HG03520 (cell line): Measurements from ENCODE around the gene FMNL3.
"Not testable (repeated sequence)": the region's sequence is repeated elsewhere in the genome, so short reads cannot be mapped to it uniquely, and the experiment has no call there.

Source experiments
- ATAC-seq: cut with Tn5 transposase; IDR thresholded peaks from one replicate; pipeline ENCODE4 v1.9.1; 2021; ENCODE audit warnings: mild to moderate bottlenecking, moderate library complexity; ENCODE audit not compliant: unreplicated experiment

Gene FMNL3

DNA sequence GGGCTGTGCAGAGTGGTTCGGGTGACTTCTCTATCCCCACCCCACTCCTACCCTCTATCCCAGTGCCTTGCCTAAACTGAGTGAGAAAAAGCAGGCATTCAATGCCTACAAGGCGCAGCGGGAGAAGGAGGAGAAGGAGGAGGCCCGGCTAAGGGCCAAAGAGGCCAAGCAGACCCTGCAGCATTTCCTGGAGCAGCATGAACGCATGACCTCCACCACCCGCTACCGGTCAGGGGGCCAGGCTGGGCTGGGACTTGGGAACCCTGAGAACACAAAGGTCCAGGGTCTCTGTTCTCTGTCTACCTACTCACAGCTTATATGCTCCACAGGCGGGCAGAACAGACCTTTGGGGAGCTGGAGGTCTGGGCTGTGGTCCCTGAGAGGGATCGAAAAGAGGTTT is 72.2 kb downstream of the FMNL3 start:
- ATAC-seq: no peak

DNA sequence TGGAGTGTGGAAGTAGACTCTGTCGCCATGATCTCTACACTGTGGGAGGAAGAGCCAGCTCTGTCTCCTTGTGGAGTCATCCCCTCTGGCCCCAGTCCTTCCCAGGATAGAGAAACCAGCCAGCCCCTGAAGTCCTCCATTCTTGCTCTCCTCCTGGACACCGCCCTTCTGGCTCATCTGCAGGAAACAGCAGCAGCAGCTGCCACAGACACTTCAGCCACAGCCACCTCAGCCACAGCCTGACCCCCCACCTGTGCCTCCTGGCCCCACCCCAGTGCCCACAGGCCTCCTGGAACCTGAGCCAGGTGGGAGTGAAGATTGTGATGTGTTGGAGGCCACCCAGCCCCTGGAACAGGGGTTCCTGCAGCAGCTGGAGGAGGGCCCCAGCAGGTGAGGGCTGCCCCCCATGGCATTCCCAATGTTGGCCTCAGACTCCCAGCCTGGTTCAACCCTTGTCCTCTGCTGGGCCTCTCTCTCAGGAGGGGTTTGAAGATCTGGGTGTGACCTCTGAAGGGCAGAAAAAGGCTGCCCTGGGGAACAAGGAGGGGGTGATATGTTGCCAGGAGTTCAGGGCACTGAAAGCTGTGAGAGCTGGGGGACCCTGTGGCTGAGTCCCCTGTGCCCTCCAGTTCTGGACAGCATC is 73.4 kb downstream of the FMNL3 start:
- ATAC-seq: no peak

DNA sequence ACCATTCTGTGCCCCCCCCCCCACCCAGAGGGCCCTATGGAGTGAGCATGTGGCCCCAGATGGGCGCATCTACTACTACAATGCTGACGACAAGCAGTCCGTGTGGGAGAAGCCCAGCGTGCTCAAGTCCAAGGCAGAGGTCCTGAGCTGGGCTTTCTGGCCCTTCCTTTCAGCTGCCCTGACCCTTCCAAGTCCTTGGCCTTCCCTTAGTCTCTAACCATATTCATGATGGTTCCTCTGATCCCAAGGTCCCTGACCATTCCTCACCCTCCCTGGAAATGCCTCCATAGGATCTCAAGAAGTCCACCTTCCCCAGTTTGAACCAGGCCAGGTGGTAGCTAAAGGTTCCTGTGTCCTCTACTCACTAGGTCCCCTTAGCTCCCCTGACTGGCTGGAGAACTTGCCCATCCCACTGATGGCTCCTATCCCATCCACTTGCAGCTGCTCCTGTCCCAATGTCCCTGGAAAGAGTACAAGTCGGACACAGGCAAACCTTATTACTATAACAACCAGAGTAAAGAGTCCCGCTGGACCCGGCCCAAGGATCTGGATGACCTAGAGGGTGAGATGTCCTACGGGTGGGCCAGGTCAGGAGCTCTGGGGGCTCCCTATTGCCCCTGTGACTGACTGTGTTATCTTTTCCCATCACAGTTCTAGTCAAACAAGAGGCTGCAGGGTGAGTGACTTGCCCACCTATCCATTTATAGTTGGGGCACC is 74.1 kb downstream of the FMNL3 start:
- ATAC-seq: no peak

DNA sequence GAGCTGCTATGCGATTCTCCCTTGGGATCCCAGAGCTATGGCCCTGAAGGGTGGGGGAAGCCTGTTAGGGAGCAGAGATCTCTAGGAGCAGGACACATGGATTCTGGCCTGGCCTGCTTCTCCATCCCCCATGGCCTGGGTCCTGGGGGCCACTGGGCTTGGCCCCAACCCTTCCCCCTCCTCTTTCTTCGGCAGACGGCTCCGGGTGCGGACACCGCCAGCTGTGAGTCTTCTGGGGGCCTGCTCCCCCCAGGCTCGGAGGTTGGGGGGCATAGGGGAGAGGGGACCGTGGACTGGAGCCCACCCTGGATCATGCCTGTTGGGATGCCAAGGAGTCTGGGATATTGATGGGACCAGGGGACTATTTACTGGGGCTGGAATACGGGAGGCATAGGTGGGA is 74.8 kb downstream of the FMNL3 start:
- ATAC-seq: no peak

DNA sequence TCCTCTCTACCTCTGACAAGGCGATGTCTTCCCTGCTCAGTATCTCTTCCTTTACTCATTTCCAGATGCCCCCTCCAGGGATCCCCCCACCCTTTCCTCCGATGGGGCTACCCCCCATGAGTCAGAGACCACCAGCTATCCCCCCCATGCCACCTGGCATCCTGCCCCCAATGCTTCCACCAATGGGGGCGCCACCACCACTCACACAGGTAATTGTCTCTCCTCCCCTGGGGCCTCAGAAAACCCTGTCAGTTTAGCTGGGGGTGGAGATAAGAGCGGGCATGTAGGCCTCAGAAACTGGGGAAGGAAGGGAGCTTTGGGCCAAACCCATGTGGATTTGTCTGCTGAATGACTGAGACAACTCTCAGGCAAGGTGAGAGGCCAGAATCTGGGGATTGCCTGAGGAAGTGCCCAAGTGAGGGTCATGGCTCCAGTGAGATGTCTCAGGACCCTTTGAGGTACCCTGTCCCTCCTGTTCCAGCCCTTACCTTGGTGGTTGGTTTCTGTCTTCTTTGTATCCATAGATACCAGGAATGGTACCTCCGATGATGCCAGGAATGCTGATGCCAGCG is 75.8 kb downstream of the FMNL3 start:
- no peak for ATAC-seq

DNA sequence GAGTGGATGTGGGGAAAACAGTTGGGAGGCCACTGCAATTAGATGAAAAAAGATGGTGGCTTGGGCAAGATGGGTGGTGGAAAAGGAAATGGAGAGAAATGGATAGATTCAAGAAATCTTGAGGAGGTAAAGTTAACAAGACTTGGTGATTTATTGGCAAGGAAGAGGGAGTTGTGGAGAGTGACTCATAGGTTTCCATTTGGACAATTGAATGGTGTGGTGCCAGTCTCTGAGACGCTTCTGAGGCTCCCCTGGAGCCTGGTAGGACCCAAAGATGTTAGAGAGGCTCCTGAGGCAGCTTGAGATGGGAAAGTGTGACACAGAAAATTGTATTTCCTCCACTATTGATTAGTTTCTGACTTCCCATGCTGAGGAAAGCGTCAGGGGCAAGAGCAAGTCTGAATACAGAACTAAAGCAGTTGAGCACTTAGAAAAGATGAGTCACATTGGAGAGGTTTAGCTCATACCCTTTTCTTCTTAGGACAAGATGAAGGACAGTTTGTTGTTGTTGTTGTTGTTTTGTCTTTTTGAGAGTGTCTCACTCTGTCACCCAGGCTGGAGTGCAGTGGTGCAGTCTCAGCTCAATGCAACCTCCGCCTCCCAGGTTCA is 79.3 kb downstream of the FMNL3 start:
- ATAC-seq: no peak

DNA sequence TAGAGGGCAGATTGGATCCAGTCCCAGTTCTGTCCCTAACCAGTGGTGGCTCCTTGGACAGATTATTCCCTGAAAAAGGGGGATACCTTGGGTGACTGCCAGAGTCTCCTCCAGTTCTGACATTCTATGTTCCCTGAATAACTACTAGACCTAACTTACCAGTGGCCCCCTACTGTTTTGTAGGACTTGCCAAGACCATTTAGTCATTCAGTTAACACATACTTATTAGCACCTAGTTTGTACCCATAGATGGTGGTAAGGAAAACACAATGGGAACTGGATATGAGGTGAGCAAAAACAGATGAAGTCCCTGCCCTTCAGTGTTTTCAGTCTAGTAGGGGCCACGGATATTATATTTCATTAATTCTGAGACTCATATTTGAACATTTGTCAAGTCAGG is 80.4 kb downstream of the FMNL3 start:
- no peak for ATAC-seq

DNA sequence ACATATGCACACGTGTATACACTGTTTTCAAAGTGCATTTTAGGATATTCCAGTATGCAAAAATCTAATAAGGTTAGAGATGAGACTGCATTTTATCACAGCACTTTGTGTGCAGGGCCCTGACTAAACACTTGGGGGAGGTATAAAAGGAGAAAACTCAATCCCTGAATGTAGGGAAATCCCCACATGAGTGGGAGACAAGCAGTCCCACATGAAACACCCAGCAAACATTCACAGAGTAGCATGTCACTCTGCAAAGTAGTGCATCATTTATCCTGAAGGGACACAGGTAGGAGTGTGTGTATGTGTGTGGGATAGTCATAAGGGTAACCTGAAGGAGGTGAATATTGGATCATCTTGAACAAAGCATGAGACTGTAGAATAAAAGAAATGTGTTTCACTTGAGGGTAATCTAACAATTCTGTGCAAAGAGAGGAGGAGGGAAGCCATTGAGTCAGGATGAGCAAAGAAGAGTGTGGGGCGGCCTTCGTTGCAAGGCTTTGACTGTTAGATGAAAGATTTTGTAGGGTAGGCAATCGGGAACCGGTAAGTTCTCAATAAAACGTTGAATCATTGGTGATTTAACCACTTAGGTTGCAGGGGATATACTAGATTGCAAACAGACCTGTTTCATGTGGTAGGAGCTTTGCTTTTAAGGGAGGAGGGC is 80.9 kb downstream of the FMNL3 start:
- ATAC-seq: no peak

DNA sequence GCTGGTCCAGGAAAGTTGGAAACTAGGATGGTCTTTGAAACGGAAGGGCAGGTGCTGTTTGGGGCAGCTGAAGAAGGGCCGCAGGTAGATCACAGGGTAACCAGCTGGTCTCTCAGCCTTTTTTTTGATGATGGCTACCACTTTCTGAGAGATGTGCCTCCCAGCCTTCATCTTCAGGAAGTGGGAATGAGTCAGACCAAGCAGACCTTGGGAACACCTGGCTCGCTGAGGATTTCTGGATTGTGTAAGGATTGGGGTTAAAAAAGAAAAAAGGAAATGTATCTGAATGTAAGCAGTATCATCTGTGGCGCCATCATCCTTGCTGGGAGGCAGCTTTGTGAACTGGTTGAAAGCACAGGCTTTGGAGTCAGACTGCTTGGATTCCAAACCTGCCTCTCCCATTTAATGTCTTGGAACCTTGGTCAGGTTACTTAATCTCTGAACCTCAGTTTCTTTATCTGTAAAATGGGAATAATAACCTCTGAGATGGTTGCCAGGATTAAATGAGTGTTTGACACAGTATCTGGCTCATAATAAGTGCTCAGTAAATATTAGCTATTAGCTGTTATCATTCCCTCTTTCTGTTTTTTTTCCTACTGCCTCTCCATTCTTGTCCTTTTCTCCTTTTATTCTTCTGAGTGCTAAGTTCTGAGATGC is 82.2 kb downstream of the FMNL3 start:
- ATAC-seq: no peak

DNA sequence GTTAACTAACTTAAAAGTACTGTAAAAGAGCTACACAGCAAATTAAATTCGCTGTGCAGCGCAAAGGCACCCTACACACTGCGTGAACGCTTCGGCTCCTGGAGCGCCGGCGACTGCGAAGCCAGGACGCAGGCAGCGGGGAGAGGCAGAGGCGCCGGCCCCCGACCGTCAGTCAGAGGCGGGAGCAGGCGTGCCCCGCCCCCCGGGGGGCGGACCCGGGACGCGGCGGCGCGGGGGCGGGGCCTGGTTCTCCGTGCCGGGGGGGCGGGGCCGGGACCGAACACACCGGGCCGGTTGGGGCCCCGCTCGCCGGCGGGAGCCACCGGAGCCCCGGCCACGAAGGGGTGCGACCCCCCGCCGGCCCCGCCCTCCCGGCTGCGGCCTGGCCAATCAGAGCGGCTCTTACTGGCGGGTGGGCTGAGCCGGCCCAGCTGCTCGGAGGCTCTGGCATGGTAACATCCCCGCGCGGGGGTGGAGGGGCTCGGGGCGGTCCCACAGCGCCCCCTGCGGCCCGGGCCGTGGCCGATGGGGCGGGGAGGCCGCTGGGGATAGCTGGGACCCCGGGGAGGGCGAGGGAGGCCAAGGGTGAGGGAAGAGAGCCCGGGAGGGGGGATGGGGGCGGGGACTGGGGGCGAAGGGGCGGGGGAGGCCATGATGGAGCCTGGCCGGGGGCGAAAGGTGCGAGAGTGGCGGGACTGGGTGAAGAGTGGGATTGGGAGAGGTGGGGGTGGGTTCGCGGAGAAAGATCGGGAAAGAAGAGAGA is 83.9 kb downstream of the FMNL3 start, which contains the start of gene PRPF40B:
TSS of gene PRPF40B (plus strand) at position 420 of the 763 bp plus-strand sequence. CDS start at position 450, 30 bp downstream.
- ATAC-seq: peak; percentile 65

DNA sequence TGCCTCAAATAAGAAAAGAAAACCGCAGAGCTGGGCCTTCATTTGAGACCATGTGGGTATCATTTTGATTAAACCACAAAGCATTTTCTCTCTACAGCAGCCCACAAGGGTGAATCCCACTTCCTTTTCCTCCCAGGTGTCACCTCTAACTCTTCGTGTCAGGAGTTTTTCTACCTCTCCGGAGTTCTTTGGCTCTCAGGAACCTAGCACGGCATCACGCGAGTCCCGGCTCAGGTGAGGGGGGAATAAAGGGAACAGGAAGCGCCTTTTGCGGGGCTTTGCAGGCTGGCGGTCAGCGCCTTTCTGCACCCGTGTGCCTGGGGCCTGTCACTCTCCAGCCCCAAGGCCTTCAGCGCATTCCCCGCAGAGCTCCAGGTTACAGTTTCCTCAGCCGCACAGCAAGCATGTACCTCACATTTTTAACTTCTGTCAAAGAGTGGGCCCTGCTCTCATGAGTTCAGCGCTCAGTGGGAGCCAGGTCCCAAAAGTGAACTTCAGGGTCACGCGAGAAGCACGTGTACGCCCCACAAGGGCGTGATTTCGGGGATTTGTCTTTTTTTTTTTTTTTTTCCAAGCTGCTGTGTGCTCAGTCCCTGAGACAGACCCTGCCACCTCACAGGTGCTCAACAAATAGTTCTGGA is 84.6 kb downstream of the FMNL3 start:
- ATAC-seq: peak; percentile 17

DNA sequence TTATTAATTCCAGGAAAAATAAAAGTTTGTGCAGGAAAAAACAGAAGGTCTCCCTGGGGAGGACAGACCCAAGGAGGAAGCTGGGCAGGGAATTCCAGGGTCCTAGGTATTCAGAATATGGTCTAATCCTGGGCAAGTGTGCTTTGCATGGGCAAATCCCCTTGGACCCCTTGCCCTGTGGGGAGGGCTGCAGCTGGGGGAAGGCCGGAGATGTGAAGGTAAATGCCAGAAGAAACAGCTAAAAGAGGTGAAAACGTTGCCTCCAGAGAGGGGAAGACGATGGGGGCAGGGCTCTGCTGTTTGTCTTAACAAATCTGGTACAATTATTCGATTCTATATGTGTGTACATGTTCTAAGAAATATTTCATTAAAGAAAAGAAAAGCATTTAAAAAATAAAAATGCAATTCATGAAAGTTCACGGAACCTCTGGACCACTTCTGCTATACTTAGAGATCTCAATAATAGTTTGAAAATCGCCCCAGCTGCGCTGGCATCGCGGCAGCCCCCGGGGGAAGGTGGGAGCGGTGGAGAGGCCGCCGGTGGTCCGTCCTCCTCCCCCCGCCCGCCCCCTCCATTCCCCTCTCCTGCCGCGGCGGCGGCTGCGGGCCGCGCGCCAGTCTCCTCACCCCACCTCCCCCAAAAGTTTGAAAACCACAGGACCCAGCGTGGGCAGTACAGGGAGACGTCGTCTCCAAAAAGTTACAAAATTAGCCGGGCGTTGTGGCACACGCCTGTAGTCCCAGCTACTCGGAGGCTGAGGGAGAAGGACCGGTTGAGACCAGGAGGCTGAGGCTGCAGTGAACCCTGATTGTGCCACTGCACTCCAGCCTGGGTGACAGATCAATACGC is 85.3 kb downstream of the FMNL3 start:
- no peak for ATAC-seq

DNA sequence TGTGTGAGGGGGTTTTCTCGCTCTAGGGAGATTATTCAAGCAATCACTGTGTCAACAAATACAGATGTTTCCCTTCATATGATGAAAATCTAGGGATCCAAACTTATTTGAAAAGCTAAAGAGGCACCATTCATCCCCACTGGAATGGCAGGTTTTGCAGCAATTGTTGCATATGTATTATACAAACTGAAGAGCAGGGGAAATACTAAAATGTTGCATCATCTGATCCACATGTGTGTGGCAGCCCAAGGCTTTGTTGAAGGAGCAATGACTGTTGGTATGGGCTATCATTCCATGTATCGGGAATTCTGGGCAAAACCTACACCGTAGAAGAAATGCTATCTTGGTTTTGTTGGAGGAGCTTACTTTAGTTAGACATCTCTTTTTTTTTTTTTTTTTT is 87.9 kb downstream of the FMNL3 start:
- ATAC-seq: no peak

DNA sequence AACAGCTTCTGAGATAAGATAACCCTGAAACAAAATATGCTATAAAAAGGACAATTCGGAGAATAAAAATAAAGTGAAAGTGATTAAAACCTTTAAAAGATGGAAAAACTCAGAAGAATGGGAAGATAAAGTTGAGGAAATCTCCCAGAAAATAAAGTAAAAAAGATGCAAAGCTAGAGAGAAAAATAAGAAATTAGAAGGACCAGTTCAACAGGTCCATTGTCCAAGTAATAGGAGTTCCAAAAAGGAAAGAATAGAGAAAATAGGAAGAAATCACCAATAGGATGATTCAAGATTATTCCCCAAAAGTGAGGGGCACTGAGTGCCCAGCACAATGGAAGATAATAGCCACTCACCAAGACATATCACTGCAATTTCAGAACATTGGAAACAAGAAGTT is 88.6 kb downstream of the FMNL3 start:
- no peak for ATAC-seq

DNA sequence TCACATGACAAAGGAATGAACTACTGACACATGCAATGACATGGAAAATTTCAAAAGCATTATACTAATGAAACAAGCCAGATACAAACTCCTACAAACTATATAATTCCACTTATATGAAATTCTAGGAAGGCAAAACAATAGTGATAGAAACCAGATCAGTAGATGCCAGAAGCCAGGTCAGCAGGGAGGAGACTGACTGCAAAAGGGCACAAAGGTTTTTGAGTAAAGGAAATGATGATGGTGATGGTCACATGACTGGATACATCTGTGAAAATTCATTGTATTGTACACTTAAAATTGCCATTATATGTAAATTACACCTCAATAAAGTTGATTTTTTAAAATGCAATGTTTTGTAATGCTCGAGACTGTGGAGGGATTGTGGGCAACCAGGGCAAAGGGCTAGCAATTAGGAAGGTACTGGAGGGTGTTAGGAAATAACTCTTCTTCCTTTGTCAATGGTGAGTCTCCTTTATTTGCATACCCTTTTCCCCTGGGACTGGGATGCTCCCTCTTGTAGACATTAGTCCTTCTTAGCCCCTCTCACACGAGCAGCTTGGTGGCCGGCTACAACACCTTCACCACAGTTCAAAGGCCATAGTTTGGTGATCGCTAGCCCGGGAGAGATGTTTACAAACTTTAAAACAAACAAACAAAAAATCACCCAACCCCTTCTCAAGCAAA is 90.5 kb downstream of the FMNL3 start:
- no peak for ATAC-seq

DNA sequence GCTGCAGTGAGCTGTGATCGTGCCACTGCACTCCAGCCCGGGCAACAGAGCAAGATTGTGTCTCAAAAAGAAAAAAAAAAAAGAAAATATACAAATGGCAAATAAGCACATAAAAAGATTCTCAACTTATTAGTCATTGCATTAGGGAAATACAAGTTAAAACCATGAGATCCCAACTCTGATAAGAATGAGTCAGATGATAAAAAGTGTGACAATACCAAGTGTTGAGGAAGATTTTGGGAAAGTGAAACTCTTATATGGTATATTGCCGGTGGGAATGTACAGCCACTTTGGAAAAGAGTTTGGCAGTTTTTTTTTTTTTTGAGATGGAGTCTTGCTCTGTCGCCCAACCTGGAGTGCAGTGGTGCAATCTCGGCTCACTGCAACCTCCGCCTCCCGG is 91.5 kb downstream of the FMNL3 start:
- ATAC-seq: no peak

DNA sequence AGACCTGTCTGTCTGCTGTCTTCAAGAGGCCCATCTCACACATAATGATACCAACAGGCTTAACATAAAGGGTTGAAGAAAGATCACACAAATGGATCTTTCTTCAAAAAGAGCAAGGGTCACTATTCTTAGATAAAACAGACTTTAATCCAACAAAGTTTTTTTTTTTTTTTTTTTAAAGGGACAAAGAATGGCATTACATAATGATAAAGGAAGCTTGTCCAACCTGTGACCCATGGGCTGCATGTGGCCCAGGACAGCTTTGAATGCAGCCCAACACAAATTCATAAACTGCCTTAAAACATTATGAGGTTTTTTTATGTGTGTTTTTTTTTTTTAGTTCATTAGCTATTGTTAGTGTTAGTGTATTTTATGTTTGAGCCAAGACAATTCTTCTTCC is 95.0 kb downstream of the FMNL3 start:
- ATAC-seq: no peak

DNA sequence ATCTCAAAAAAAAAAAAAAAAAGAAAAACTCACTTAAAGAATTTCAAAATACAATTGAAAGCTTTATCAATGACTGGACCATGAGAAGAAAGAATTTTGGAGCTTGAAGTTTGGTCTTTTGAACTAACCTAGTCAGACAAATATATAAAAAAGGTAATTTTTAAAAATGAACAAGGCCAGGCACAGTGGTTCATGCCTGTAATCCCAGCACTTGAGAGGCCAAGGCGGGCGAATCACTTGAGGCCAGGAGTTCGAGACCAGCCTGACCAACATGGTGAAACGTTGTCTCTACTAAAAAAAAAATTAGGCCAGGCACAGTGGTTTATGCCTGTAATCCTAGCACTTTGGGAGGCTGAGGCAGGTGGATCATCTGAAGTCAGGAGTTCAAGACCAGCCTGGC is 96.4 kb downstream of the FMNL3 start:
- ATAC-seq: not testable (repeated sequence)
